ENCODE results near the gene FCRL5.

GRCh38 chr1:157542676-157543075 lies 9.6 kb downstream of the FCRL5 start:
- no peak for TF ChIP-seq PATZ1 (CRISPR knock-in tag; IDR thresholded peaks at IDR 0.05; ENCODE audit: borderline replicate concordance)
- no peak for TF ChIP-seq OSR1 (CRISPR knock-in tag; IDR thresholded peaks at IDR 0.05)
- TF ChIP-seq GLIS3 (CRISPR knock-in tag; IDR thresholded peaks at IDR 0.05): no peak
- TF ChIP-seq ZFP30 (CRISPR knock-in tag; IDR thresholded peaks at IDR 0.05): no peak
- TF ChIP-seq ZNF565 (CRISPR knock-in tag; conservative IDR thresholded peaks at IDR 0.05; ENCODE audit: low read depth): no peak
- no peak for TF ChIP-seq CREB5 (CRISPR knock-in tag; IDR thresholded peaks at IDR 0.05; ENCODE audit: low read depth)
- TF ChIP-seq RARB (CRISPR knock-in tag; IDR thresholded peaks at IDR 0.05): no peak
- no peak for TF ChIP-seq ZNF8 (CRISPR knock-in tag; IDR thresholded peaks at IDR 0.05)
- TF ChIP-seq SNAI2 (CRISPR knock-in tag; IDR thresholded peaks at IDR 0.05): no peak
- TF ChIP-seq TSHZ2 (CRISPR knock-in tag; IDR thresholded peaks at IDR 0.05): no peak
- TF ChIP-seq CSDC2 (CRISPR knock-in tag; IDR thresholded peaks at IDR 0.05): no peak
- no peak for TF ChIP-seq ZC3H10 (CRISPR knock-in tag; IDR thresholded peaks at IDR 0.05)
- no peak for TF ChIP-seq POU6F1 (CRISPR knock-in tag; IDR thresholded peaks at IDR 0.05; ENCODE audit: borderline replicate concordance, low read depth)
